Hematopoietic multipotent progenitor cell (in vitro differentiated cells): Measurements from ENCODE around the gene KAT5. TPM values are rescaled to one million over a fixed set of nuclear protein-coding genes. Genes with fewer than 3 reads are reported as not detected.
"Not testable (repeated sequence)": the region's sequence is repeated elsewhere in the genome, so short reads cannot be mapped to it uniquely, and the experiment has no call there.

Experiments used
- DNase-seq, 3 donors: peaks; one replicate each; pipeline ENCODE4 v3.0.0-alpha.2; 2011 to 2015; ENCODE audit warnings: low read depth in 2 of 3, low spot score in 2 of 3
- small RNA-seq: library from RNA; depleted of rRNA; stranded (forward); fragments of <200 nt; gene quantifications from one replicate; pipeline ENCODE3, GENCODE V24; 2012
- total RNA-seq: library from RNA; depleted of rRNA; stranded (reverse); fragments of >200 nt; gene quantifications from one replicate; pipeline ENCODE4 v1.2.3, GENCODE V29; 2012

KAT5 gene
- total RNA-seq, 1 donor: 75.7 TPM

- DNase-seq: no peak
Measured at GRCh38 chr11:65743681-65744025, 31.6 kb downstream of the KAT5 start.

DNA sequence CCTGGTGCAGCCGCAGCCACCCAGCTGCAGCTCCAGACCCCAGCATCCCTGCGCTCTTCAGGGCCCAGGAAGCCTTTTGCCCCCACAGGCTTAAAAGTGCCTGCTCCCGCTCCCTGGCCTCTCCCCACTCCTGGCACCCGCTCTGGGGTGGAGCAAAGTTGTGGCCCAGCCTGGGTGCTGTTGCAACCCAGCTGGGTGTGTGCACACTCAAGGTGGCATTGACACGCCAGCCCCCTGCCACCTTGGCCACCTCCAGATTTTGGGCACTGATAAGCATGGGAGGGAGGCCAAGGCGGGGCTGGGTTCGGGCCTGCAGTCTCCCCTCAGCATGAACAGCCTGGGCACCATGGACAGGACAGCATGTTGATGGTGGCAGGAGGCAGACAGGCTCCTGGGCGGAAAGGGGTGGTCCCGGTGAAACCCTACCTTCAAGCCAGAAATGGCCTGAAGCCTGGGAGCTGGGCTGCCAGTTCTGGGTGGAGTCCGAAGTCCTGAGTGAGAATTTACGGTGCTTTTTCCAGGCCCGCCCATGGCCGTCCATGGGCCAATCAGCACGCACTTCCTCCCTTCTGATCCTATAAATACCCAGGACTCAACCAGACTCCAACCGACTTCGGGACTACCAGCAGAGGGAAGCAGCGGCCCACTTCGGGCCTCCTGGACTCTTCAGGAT, 32.1 kb downstream of the KAT5 start:
- DNase-seq: peak in 1 of 3 donors; percentile 26

GRCh38 chr11:65744699-65745042, 32.6 kb downstream of the KAT5 start:
- no peak for DNase-seq

GRCh38 chr11:65745049-65745448, 33.0 kb downstream of the KAT5 start:
- DNase-seq: no peak

DNA sequence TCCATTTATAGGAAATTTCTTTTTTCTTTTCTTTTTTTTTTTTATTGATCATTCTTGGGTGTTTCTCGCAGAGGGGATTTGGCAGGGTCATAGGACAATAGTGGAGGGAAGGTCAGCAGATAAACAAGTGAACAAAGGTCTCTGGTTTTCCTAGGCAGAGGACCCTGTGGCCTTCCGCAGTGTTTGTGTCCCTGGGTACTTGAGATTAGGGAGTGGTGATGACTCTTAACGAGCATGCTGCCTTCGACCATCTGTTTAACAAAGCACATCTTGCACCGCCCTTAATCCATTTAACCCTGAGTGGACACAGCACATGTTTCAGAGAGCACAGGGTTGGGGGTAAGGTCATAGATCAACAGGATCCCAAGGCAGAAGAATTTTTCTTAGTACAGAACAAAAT, 50.1 kb downstream of the KAT5 start:
- not testable (repeated sequence) for DNase-seq

- DNase-seq: not testable (repeated sequence)
Measured at GRCh38 chr11:65762816-65763215, 50.8 kb downstream of the KAT5 start.

DNA sequence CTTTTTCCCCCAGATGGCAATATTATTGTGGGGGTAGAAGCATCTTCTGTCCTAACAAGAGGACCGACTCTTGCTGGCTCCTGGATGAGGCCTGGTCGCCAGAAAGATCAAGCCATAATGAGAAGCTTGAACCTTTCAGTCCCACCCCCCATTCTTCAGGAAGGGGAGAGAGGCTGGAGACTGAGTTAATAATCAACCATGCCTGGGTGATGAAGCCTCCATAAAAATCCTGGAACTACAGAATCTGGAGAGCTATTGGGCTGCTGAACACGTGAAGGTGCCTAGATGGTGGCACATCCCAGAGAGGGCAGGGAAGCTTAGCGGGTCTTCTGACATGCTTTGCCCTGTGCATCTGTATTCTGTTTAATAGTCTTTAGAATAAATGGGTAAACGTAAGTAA, 52.4 kb downstream of the KAT5 start:
- DNase-seq: no peak

DNA sequence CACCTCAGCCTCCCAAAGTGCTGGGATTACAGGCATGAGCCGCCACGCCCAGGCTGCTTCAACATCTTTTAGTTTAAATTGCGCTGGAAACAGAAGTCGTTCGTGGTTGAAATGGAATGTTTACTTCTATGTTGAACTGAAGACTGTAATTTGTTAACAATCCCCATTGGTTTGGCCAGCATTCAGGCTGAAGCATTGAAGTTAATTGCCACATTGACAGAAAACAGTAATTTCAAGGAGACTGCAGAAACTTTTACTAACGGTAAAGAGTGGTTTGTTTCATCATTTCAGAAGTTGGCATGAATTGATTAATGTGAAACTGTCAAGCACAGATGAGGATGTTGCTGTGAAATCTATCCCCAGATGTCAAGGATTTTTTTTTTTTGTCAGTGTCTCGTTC, 54.5 kb downstream of the KAT5 start:
- peak in 1 of 3 donors; percentile 26 for DNase-seq

DNA sequence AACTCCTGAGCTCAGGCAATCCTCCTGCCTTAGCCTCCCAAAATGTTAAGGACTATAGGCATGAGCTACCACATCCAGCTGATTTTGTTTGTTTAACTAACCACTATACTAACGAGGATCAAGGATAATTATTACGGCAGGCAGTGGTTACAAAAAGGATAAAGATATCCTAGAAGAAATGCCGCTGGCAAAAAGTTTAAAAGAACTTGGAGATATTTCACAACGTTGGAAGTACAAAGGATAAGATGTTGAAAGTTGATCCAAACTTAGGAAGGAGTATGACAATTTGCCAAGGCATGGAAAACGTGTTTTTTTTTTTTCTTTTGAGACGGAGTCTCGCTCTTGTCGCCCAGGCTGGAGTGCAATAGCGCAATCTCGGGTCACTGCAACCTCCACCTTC, 55.4 kb downstream of the KAT5 start:
- no peak for DNase-seq

- DNase-seq: not testable (repeated sequence)
Measured at GRCh38 chr11:65767806-65768205, 55.8 kb downstream of the KAT5 start.

Small RNA genes lying within 50 kb of the gene (small RNA-seq; reads per million reads assigned to genes)
- not detected for gene RN7SL309P

Other genes with a start within 250 kb of the KAT5 start
- 2,681 TPM for gene MALAT1, start 213.2 kb upstream of the KAT5 start, total RNA-seq
- 107 TPM for gene SCYL1, start 187.2 kb upstream of the KAT5 start, total RNA-seq
- gene LTBP3, start 153.9 kb upstream of the KAT5 start, total RNA-seq: 89.1 TPM
- gene ZNRD2, start 141.8 kb upstream of the KAT5 start, total RNA-seq: 48.7 TPM
- 55.5 TPM for gene FAM89B, start 139.7 kb upstream of the KAT5 start, total RNA-seq
- 101 TPM for gene EHBP1L1, start 136.2 kb upstream of the KAT5 start, total RNA-seq
- 1.3 TPM for gene KCNK7, start 116.5 kb upstream of the KAT5 start, total RNA-seq
- 98.6 TPM for gene MAP3K11, start 98.0 kb upstream of the KAT5 start, total RNA-seq
- 32.6 TPM for gene PCNX3, start 96.5 kb upstream of the KAT5 start, total RNA-seq
- gene SIPA1, start 74.2 kb upstream of the KAT5 start, total RNA-seq: 154 TPM
- 107 TPM for gene RELA, start 49.3 kb upstream of the KAT5 start, total RNA-seq
- gene RNASEH2C, start 8.5 kb downstream of the KAT5 start, total RNA-seq: 77.8 TPM
- gene AP5B1, start 68.7 kb downstream of the KAT5 start, total RNA-seq: 16.2 TPM
- 0.27 TPM for gene OVOL1, start 74.8 kb downstream of the KAT5 start, total RNA-seq
- gene SNX32, start 121.7 kb downstream of the KAT5 start, total RNA-seq: 4.3 TPM
- 701 TPM for gene CFL1, start 145.9 kb downstream of the KAT5 start, total RNA-seq
- gene MUS81, start 148.2 kb downstream of the KAT5 start, total RNA-seq: 85.1 TPM
- 13.7 TPM for gene EFEMP2, start 160.5 kb downstream of the KAT5 start, total RNA-seq
- 95.9 TPM for gene CTSW, start 167.6 kb downstream of the KAT5 start, total RNA-seq
- gene FIBP, start 176.2 kb downstream of the KAT5 start, total RNA-seq: 193 TPM
- gene CCDC85B, start 178.4 kb downstream of the KAT5 start, total RNA-seq: 43.6 TPM
- gene FOSL1, start 188.1 kb downstream of the KAT5 start, total RNA-seq: 24.5 TPM
- 52.8 TPM for gene C11orf68, start 206.8 kb downstream of the KAT5 start, total RNA-seq
- gene DRAP1, start 207.2 kb downstream of the KAT5 start, total RNA-seq: 104 TPM
- gene TSGA10IP, start 233.2 kb downstream of the KAT5 start, total RNA-seq: not detected
- gene SART1, start 249.5 kb downstream of the KAT5 start, total RNA-seq: 62.2 TPM